ENCODE data around the gene GRB14. TPM values are rescaled to one million over a fixed set of nuclear protein-coding genes. Genes with fewer than 3 reads are reported as not detected.
"Not testable (repeated sequence)": the region's sequence is repeated elsewhere in the genome, so short reads cannot be mapped to it uniquely, and the experiment has no call there.

The GRB14 gene
- 24.0 TPM for total RNA-seq

DNA sequence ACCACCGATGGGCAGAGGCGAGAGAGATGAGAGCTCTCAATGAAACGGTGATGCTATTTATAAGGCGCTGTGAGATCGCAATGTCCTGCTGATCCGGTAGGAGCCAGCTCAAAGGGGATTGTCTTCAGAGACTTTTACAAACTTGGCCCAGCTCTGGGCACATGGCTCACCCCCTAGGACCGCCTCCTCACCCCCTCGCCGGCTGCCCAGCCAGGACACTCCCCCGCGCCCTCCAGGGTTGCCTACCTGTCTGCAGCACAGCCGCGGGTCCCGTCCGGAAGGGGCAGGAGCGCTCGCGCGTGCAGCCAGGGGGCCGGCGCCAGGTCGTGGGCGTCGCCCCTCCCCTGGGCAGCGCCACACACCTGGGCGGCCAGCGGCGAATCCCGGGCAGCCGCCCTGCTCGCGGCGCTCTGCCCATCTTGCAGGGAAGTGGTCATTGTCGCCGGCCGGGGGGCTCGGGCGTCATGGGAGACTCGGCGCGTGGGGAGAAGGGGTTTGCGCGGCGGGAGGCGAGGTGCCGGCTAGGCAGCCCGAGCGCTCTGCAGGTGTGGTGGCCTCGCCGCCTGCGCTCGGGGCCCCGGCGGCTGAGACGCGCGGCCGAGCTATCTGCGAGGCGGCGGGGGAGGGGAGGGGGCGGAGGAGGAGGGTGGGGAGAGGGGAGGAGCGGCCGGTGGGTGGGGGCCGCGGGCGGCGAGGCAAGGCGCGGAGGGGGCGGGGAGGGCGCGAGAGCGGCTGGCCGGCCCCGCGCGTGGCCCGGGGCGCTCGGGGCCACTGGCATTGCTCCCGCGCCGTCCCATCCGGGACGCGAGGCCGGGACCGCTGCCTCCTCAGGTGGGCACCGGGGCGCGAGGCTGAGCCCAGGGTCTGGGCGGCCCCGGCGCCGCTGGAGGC, at the start of gene GRB14:
GRB14 (minus strand) TSS at position 610 of the 891 bp plus-strand sequence; CDS start at position 437, 173 bp downstream.
- no peak for DNase-seq

DNA sequence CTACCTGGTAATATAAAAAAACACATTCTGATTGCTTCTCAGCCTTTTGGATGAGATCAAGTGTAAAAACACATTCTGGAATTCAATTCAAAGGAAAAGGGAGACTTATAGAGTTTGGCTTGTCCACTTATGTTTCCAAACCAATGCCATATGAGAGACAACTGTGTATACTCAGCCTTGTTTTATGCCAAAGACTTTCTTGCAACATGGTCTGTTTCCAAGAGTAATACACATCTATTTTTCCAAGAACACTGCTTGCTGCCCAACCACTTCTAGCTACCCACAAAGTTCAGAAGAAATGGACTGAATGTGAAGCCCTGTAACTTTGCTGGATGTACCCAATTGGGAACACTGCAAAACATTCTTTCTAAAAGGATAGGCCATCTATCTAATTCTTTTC, 48.0 kb upstream of the GRB14 start:
- no peak for DNase-seq

DNA sequence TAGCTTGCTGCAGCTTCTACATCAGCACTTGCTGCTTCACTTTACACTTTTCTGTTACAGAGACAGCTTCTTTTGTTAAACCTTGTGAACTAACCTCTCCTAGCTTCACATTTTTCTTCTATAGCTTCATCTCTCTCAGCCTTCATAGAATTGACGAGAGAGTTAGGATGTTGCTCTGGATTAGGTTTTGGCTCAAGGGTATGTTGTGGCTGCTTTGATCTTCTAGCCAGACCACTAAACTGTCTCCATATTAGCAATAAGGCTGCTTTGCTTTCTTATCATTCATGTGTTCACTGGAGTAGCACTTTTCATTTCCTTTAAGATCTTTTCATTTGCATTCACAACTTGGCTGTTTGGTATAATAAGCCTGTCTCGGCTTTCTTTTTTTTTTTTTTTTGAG, 46.3 kb upstream of the GRB14 start:
- DNase-seq, result no peak

DNA sequence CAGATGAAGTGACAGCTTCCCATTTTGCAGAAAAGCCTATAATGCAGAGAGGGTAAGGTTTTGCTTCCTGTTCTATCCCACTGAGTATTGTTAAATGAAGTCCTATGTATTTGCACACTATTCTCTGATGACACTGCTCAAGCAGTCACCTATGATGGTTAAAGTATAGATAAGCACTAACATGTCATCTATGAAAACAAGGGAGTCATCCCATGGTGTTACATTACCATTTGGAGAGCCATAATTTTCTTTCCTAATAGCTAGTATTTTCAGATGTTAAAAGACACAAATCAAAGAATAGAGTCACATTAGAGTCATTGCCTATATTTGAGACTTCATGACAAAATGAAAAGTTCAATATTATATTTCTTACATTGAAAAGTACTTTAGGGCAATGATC, 42.8 kb upstream of the GRB14 start:
- no peak for DNase-seq

DNA sequence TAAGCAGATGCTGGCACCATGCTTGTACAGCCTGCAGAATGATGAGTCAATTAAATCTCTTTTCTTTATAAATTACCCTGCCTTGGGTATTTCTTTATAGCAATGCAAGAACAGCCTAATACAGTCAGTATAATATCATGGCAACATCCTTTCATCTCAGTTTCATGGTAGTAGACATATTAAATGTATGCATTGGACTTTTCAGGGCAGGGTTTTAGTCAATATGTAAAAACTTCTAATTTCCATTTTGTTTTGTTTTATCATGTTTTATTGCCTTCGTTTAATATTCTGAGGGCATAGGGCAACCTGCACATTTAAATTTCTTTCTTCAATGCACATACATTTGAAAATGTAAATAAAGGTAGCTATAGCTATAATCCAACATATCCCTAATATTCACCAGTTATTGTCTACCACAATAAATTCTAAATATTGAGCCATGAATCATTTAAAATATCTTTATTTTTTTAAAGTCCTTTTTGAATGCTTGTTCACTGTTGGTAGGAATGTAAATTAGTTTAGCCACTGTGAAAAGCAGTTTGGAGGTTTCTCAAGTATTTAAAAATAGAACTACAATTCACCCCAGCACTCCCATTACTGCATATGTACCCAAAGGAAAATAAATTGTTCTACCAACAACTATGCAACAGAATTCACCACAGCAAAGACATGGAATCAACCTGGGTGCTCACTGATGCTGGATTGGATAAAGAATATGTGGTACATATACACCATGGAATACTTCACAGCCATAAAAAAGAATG, 41.8 kb upstream of the GRB14 start:
- DNase-seq, result no peak

DNA sequence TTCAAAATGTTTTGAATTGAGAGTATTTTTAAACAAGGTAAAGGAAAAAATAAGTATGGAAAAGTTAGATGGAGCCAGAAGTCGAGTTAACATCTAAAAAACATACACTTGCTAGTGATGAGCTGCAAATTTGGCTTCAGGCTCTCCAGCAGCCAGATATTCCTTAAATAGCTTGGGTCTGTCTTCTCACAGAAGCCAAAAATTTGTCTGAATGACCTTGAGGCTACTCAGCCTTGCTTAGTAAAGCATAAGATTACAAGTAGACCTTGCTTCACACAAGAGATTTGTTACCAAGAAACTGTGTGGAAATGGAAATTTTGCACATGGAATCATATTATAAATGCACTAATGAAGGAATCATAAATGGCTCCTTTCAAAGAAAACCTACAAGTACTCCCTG, 40.8 kb upstream of the GRB14 start:
- no peak for DNase-seq

DNA sequence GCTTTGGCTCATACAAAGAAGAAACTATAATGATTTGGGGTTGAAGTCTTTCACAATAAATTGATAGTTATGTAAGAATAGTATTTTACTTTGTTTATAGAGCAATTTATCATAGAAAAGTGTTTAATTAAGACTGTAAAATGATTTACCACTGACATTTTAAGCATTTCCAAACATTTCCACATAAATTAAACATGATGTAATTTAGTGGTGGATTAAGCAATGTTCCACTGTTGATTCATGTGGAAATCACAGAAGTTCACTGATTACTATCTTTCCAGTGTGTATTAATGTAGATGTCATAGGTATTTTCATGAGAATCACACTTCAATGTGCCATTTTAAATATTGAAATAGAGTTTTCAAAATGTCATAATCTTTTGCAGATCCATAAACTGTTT, 40.1 kb upstream of the GRB14 start:
- no peak for DNase-seq

DNA sequence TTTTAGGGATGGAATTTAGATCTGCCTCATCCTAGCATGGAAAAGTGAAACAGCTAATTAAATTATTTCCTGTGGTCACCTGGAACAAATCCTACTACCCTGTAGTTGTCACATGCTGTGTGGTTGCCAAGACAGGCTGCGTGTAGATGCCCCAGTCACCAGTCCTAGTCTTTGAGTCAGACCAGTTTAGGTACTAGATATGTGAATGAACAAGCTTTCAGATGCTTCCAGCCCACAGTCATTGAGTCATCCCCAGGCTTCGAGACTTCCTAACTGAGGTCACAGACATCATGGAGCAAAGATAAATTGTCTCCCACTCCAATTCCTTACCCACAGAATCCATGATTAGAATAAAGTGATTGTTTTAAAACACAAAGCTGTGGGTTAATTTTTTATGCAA, 35.8 kb upstream of the GRB14 start:
- DNase-seq, result no peak

DNA sequence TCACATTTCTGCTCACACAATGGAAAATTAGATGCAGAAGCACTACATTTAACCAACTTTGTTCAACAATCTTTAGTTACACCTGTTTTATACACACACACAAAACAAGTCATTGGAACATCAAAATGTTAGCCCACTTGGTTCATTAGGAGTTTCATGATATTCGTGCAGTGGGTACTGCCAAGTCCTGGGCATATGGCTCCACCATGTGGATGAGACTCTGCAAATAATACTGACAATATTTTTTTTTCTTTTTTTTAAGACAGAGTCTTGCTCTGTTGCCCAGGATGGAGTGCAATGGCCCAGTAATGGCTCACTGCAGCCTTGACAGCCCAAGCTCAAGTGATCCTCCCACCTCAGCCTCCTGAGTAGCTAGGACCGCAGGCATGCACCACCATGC, 34.5 kb upstream of the GRB14 start:
- no peak for DNase-seq

DNA sequence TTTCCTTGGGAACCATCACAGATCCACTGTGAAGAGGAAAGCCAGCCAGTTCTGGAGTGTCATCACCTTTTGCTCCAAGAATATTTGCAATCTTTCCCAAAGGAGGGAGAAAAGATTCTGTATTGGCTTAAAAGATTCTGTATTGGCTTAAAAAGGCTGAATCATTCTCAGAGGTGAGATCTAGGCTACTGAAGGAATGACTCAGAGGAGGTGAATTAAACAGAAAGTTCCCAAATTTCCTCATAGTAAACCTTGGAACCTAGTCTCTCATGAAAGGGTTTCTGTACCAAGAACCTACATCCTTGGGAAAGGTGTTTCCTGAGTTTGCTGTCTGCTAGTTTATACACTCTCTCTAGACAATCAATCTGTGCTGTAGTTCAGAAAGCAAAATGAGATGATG, 34.1 kb upstream of the GRB14 start:
- DNase-seq, result no peak

DNA sequence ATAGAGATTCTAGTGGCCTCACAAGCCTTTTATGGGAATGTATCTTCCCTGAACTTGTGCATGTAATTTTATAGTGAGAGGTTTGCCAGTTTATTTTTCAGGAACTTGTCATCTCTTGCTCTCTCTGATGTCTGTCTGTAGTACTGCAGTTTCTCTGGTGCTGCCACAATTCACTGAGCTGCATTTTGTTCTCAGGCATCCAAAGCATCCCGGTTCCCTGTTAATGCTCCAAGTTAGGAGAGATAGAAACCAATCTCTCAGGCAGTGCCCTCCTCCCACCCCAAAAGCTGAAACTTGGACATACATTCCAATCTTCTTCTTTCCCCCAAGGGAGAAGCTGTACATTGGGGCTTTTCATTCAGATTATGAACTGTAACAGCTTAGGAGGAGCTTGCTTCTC, 30.1 kb upstream of the GRB14 start:
- no peak for DNase-seq

DNA sequence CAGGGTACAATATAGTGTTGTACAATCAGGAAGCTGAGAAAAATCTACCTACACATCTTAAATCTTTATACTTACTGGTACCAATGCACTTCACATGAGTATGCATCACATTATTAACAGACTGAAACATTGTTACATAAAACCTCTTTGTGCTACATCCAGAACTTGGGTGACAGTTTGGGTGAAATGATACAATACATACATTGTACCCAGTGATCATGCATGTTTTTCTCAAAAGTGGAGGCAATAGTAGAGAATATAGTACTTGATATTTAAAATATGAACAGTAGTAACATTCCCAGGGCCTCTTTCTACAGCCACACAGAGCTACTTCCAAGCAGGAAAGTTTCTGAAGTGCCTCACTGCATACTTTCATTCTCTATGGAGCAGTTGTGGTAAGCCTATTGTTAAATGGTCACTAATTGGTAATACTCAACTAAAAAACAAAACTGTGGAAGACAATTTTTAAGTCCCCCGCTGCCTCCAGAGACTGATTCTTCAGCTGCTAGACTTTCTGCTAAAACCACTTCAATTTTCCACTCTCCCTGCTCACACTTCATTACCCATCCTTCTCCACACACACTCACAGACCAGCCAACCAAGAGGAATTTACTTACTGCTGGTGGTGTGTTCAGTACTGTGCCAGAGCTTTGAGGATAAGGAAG, 22.9 kb upstream of the GRB14 start:
- no peak for DNase-seq

DNA sequence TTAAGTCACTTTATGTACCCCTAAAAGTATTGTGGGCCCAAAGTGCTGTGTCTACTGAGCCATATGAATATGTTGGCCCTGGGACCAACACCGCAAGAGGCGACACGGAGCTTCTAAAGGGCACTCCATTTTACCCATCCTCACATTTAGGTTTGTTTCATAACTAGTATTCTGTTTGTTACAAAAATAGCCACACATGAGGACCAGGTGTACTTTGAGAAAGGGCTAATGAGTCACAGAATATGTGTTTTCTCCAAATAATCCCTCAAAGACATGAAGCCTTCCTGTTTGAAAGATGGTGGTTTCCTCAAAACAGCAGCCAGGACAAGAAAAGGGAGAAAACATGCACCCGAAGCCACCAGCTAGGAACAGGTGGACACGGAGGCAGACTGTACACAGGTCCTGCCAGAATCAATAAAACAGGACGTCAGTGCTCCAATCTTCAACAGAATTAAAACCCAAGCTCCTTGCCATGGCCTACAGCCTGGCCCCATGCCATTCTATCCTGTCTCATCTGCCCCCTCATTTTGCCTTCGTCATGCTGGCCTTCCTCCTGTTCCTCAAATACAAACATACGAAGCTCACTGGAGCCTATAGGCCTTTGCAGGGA, 21.8 kb upstream of the GRB14 start:
- DNase-seq, result no peak

DNA sequence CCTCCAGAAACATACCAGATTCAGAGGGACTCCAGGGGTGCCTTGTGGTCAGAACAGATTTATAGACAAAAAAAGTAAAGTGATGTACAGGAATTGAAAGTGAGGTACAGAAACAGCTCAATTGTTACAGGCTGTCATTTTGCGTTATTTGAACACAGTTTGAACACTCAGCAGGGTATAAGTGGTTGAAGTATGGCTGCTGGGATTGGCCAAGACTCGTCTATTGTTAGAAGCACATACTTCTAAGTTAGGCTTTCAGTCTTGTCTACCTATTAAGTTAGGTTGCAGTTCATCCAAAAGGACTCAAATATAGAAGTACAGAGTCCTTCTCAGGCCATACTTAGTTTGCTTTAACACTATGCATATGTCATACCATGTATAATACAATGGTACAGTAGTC, 21.0 kb upstream of the GRB14 start:
- no peak for DNase-seq

DNA sequence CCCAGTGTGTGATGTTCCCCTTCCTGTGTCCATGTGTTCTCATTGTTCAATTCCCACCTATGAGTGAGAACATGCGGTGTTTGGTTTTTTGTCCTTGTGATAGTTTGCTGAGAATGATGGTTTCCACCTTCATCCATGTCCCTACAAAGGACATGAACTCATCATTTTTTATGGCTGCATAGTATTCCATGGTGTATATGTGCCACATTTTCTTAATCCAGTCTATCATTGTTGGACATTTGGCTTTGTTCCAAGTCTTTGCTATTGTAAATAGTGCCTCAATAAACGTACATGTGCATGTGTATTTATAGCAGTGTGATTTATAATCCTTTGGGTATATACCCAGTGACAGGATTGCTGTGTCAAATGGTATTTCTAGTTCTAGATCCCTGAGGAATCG, 7.0 kb upstream of the GRB14 start:
- not testable (repeated sequence) for DNase-seq

DNA sequence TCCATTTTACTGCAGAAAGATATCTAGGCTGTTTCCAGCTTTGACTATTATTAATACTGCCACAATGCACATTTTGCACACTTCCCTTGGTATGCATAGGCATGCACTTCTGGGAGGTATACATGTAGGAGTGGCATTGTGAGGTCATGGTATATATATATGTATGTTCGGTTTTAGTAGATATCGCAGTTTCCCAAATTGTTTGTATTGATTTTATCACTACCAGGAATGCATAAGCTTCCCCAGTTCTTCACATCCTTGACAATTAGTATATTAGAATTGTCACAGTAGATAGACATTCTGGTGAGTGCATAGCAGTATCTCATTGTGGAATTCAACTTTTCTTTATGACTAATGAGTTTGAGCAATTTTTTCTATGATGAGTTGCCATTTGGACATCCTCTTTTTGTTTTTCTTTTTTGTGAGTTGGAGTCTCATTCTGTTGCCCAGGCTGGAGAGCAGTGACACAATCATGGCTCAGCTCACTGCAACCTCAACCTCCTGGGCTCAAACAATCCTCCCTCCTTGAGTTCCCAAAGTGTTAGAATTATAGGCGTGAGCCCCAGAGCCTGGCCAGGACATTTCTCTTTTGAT, 4.2 kb upstream of the GRB14 start:
- DNase-seq, result no peak

DNA sequence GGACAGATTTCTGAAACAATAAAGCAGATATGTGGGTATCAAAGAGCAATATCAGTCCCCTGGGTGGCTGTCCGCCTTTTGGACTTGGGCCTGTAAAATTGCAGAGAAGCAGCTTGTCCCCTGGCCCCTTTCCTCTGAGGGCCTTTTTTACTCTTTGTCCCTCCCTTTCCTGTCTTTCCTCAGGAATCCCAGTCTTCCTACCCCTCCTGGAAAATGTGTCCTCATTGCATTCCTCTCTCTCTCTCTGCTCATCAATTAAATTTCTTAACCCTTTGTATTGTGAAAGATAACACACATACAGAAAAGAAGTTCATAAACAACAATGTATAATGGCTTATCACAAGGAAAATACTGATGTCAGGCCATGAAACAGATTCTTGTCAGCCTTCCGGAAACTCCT, 3.0 kb upstream of the GRB14 start:
- no peak for DNase-seq

DNA sequence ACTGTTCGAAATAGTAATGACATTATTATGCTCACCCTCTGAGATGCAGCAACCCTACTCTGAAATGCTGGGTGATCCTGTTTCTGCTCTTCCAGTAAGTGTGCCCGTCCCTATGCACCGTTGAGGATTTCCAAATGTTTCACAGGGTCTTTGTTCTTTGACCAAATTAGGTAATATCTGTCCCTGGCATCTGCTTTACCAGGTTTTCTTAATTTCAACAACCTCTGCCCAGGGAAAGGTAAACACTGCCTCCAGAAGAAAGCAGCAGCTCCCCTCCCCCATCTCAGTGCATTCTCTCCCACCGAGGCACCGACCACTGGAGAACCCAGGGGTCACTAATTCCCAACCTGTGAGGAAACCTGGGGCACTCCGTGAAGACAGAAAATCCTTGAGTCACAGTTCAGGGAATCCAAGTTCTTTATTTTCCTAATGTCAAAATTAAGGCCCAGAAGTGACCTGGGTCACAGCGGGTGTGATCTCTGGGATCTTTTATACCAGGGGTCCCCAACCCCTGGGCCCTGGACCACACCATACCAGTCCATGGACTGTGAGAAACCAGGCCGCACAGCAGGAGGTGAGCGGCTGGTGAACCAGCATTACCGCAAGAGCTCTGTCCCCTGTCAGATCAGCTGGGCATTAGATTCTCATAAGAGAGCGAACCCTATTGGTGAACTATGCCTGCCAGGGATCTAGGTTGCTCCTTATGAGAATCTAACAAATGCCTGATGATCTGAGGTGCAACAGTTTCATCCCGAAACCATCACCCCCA, 1.2 kb upstream of the GRB14 start:
- no peak for DNase-seq

DNA sequence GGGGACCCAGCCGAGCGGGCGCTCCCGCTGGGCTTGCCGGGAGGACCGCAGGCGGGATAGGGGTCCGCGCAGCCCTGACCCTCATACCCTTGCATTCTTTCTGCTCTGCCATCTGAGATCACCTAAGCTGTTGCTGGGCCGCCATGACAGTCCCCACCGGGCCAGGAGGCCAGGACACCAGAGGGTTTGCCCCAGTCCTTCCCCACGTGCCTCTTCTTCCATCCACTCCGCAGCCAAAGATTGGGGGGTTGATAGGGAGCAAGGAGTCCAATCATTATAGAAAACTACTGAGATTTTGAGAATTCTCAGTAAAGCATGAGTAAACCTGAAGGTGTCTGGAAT, 453 bp upstream of the GRB14 start:
- DNase-seq, result no peak

DNA sequence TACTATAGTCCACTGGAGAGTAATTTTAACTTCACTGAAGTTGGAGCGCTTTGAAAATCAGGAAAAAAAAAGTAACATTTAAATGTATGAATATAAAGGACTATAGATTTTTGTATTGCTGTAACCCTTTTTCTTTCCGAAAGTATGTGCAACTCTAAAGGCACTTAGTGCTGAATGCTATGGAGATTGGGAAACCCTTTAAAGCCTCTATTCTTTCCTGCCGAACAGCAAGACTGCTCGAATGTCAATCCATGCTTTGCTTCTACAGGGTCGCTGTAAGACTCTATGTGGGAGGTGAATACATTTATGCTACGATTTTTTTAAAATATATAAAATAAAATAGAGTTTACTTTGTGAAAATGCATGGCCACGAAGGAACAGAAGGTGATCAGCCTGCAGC, 825 bp downstream of the GRB14 start:
- DNase-seq, result no peak

DNA sequence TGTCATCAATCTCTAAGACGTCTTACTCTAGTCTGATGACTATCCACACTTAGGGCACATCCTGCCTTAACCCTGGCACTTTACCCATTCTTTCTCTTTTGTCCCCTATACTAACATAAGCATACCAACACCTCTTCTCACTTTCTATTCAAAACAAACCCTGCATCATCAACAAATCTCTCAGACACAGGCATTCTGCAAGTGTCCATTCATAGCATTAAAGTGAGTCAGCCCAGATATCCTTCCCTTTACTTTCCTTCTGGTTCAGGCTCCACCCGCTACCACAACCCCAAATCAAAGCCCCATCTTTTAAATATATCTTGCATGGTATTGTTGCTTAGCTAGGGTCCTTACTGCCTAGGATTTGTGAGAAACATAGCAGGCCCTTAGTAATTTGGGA, 3.8 kb downstream of the GRB14 start:
- no peak for DNase-seq

All from occipital lobe (tissue), 2 donors.